ENCODE measurements around the gene DENND4C.
"Not testable (repeated sequence)": the region's sequence is repeated elsewhere in the genome, so short reads cannot be mapped to it uniquely, and the experiment has no call there.

GRCh38 chr9:19193358-19193973 lies 37.0 kb upstream of the DENND4C start:
- TF ChIP-seq POLR2A, CTCF (IDR thresholded peaks at IDR 0.05): not testable (repeated sequence)

All from body of pancreas (tissue), 4 donors.